Measurements from ENCODE around the gene C6orf163.

C6orf163 gene

DNA sequence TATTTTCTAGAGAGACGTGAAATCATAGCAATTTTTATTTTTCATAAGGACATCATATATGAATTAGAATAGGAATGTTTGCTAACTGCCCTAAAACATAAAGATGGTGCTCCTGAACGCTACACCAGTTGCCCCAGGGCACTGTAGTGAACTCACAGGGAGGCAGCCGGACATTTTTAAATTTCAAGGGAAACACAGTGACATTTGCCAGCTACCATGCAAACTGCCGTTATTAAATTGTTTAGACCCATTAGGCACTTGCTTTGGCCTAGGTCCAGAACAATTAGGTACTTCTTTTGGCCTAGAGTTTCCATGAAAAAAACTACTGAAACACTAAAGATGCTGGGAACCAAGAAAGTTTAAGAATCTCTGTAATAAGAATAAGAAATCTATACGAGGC lies 38.2 kb downstream of the C6orf163 start:
- 91 to 95% methylated on average over 4 of the region's 5 CpGs for WGBS, 2 experiments (ENCODE audit: insufficient coverage in 2 of 2)
- Histone ChIP-seq H3K36me3 (ENCODE audit: control insufficient read depth, insufficient read depth, low read length) (no peaks in the 10 kb centered on the region), H3K4me3 (ENCODE audit: extremely low read depth, insufficient read depth, low read length, poor library complexity, severe bottlenecking) (no peak overlapping the region), H3K9me3 (ENCODE audit: control insufficient read depth, low read length) (no peaks in the 10 kb centered on the region), H3K27ac (ENCODE audit: low read depth, low read length, severe bottlenecking) (no peak overlapping the region), H3K4me1 (ENCODE audit: control insufficient read depth, insufficient read depth, low read length, poor library complexity, severe bottlenecking) (no peaks in the 10 kb centered on the region)

DNA sequence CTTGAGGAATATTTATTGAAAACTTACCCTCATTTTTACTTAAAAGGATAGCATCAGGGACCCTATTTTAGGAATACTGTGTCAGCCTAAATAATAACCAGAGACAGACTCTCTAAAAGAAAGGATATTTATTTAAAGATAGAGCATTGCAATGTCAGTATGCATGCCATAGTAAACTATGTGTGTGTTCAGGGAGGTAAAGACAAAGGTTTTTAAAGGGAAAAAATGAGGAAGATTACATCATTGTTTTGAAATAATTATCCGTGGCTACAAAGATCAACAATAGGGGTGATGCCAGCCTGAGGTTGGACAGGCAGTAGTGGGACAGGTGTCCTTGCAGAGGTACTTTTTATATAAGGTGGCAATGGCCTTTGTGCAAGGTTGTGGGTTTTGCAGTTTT lies 39.4 kb downstream of the C6orf163 start:
- WGBS, 2 experiments (ENCODE audit: insufficient coverage in 2 of 2), result 100% methylated on average over 1 of the region's 1 CpG
- no peaks in the 10 kb centered on the region for H3K4me1 ChIP-seq (ENCODE audit: control insufficient read depth, insufficient read depth, low read length, poor library complexity, severe bottlenecking)
- no peak overlapping the region for H3K27ac ChIP-seq (ENCODE audit: low read depth, low read length, severe bottlenecking)
- no peaks in the 10 kb centered on the region for H3K36me3 ChIP-seq (ENCODE audit: control insufficient read depth, insufficient read depth, low read length)
- no peaks in the 10 kb centered on the region for H3K9me3 ChIP-seq (ENCODE audit: control insufficient read depth, low read length)
- no peak overlapping the region for H3K4me3 ChIP-seq (ENCODE audit: extremely low read depth, insufficient read depth, low read length, poor library complexity, severe bottlenecking)

DNA sequence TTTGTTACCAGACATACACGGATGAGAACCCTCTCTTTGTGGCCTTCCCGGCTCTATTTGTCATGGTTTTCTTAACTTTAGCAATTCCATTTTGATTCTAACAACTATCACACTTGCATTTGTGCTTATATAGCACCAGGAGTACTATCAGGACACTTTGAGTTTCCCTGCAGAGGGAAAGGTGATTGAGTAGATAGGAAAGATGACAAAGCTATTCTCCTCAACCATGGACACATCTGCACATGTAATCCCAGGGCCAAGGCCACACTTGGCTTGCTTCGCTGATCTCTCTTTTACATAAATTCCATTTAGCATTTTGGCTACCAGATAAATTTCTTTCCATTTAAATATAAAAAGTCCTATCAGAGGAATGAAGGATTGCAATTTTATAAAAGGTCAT lies 39.8 kb downstream of the C6orf163 start:
- H3K9me3 ChIP-seq (ENCODE audit: control insufficient read depth, low read length), result no peaks in the 10 kb centered on the region
- no peak overlapping the region for H3K27ac ChIP-seq (ENCODE audit: low read depth, low read length, severe bottlenecking)
- 75 to 100% methylated on average over 1 to 2 of the region's 3 CpGs for WGBS, 2 experiments (ENCODE audit: insufficient coverage in 2 of 2)
- no peaks in the 10 kb centered on the region for H3K36me3 ChIP-seq (ENCODE audit: control insufficient read depth, insufficient read depth, low read length)
- no peaks in the 10 kb centered on the region for H3K4me1 ChIP-seq (ENCODE audit: control insufficient read depth, insufficient read depth, low read length, poor library complexity, severe bottlenecking)
- H3K4me3 ChIP-seq (ENCODE audit: extremely low read depth, insufficient read depth, low read length, poor library complexity, severe bottlenecking), result no peak overlapping the region

DNA sequence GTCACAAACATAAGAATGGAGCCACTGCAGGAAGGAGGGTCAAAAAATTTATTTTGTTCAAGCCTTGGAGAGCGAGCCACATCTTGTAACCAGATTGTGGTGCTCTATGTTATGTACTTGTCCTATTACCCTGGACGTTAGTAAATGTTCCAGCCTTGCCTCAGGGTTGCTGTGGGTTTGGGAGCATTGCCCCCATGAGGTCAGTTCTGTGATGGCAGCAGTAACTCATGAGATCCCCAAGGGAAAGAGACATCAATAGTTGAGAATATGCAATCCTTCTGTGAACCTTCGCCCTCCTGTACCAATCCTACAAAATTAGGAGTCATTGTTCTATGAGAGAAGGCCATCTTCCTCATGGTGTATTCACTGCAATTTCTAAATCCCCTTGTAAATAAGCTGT lies 46.7 kb downstream of the C6orf163 start:
- no peaks in the 10 kb centered on the region for H3K9me3 ChIP-seq (ENCODE audit: control insufficient read depth, low read length)
- H3K4me1 ChIP-seq (ENCODE audit: control insufficient read depth, insufficient read depth, low read length, poor library complexity, severe bottlenecking), result no peaks in the 10 kb centered on the region
- no peak overlapping the region for H3K4me3 ChIP-seq (ENCODE audit: extremely low read depth, insufficient read depth, low read length, poor library complexity, severe bottlenecking)
- no peak overlapping the region for H3K27ac ChIP-seq (ENCODE audit: low read depth, low read length, severe bottlenecking)
- no peaks in the 10 kb centered on the region for H3K36me3 ChIP-seq (ENCODE audit: control insufficient read depth, insufficient read depth, low read length)
- 29 to 43% methylated on average over 2 of the region's 3 CpGs for WGBS, 2 experiments (ENCODE audit: insufficient coverage in 2 of 2)

DNA sequence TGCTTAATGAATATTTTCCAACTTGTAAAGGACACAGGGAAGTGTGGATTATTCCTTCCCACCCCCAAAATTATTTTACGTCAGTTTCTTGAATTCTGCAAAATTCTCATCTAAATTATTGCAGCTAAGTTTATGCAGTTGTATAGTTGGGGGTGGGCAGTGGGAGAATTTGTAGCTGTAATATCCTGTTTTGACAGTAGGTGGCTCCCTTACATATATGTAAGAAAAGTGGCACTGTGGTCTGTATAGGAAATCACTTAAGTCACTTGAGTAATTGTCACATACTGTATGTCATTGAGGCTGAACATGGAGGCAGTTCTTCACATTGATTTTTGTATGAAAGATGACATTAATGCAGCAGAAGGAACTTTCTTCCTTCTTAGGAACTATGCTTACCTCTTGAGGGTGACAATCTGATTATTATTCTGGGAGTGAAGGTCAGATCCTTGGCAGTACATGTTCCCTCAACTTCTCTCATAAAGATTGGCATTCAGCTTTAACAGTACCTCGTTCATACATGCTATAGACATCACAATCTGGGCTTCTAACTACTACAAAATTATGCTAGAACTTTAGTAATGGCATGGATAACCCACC lies 48.5 kb downstream of the C6orf163 start:
- WGBS, 2 experiments (ENCODE audit: insufficient coverage in 2 of 2), result 13 to 14% methylated on average over 1 of the region's 2 CpGs
- no peaks in the 10 kb centered on the region for H3K36me3 ChIP-seq (ENCODE audit: control insufficient read depth, insufficient read depth, low read length)
- no peaks in the 10 kb centered on the region for H3K4me1 ChIP-seq (ENCODE audit: control insufficient read depth, insufficient read depth, low read length, poor library complexity, severe bottlenecking)
- H3K4me3 ChIP-seq (ENCODE audit: extremely low read depth, insufficient read depth, low read length, poor library complexity, severe bottlenecking), result no peak overlapping the region
- H3K27ac ChIP-seq (ENCODE audit: low read depth, low read length, severe bottlenecking), result no peak overlapping the region
- no peaks in the 10 kb centered on the region for H3K9me3 ChIP-seq (ENCODE audit: control insufficient read depth, low read length)

DNA sequence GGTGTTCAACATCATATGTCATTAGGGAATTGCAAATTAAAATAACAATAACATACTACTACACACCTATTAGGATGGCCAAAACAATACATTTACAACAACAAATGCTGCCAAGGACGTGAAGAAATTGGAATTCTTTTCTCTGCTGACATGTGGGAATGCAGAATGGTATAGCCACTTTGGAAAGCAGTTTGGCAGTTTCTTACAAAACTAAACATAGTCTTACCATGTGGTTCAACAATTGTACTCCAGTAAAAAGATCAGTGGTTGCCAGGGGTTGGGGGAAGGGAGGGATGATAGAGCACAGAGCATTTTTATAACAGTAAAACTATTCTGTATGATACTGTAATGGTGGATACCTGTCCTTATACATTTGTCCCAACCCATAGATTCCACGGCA lies 50.8 kb downstream of the C6orf163 start:
- WGBS, 2 experiments (ENCODE audit: insufficient coverage in 2 of 2), result no CpG with 5 or more reads among the region's 2 CpGs
- Histone ChIP-seq H3K27ac (ENCODE audit: low read depth, low read length, severe bottlenecking) (no peak overlapping the region), H3K36me3 (ENCODE audit: control insufficient read depth, insufficient read depth, low read length) (no peaks in the 10 kb centered on the region), H3K9me3 (ENCODE audit: control insufficient read depth, low read length) (no peaks in the 10 kb centered on the region), H3K4me3 (ENCODE audit: extremely low read depth, insufficient read depth, low read length, poor library complexity, severe bottlenecking) (no peak overlapping the region), H3K4me1 (ENCODE audit: control insufficient read depth, insufficient read depth, low read length, poor library complexity, severe bottlenecking) (no peaks in the 10 kb centered on the region)

DNA sequence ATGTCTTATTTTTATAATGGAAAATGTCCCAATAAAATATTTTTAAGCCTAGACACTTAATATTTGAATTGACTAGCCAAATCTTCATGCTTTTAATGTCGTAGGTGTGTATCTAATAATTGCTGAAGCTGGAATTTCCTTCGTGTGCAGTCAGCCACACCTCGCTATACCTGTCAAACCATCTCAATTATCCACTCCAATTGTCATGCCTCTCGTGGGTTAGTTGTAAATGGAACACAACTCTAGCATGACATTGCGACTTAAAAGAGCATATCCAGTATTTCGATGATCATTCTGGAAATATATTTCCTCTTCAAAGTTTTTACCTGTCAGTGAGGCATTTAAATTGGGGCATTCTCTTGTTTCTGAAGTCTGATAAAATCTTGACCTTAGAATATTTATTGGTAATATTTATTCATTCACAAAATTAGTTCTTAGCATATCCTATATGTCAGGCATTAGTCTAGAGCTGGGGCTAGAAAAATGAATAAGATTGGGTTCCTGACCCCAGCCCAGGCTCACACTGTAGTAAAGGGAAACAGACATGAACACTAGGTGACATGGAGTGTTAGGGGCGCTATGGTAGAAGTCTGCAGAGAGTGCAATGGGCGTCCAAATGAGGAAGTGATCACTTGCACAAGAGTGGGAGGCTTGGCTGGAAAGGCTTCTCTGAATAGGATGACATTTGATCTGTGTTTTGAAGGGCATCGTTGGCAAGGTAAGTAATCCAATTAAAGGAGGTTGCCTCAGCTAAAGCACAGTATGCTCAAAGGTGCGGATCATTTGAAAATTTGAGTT lies 52.2 kb downstream of the C6orf163 start:
- Histone ChIP-seq H3K27ac (ENCODE audit: low read depth, low read length, severe bottlenecking) (no peak overlapping the region), H3K4me3 (ENCODE audit: extremely low read depth, insufficient read depth, low read length, poor library complexity, severe bottlenecking) (no peak overlapping the region), H3K4me1 (ENCODE audit: control insufficient read depth, insufficient read depth, low read length, poor library complexity, severe bottlenecking) (no peaks in the 10 kb centered on the region), H3K9me3 (ENCODE audit: control insufficient read depth, low read length) (no peaks in the 10 kb centered on the region), H3K36me3 (ENCODE audit: control insufficient read depth, insufficient read depth, low read length) (no peaks in the 10 kb centered on the region)
- WGBS, 2 experiments (ENCODE audit: insufficient coverage in 2 of 2), result 85 to 95% methylated on average over 4 to 6 of the region's 10 CpGs

DNA sequence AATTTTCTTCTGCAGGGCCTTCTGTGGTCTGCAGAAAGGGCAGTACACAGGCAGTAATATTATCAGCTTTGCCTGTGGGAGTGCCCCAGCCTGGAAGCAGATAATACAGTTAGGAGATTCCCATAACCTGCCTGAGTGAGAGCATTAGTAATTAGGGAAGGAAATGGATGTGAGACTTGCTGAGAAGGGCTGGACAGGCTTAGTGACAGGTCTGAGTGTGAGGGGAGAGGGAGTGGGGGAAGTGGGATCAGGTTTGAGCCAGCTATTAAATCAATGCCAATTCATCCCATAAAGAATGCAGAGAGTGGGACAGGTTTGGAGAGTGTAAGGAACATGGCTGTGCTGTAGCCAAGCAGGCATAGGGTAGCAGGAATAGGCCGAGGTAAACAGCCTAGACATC lies 53.0 kb downstream of the C6orf163 start:
- 78% methylated on average over 1 of the region's 1 CpG; no CpG with 5 or more reads in 1 of the 2 experiments for WGBS, 2 experiments (ENCODE audit: insufficient coverage in 2 of 2)
- Histone ChIP-seq H3K4me3 (ENCODE audit: extremely low read depth, insufficient read depth, low read length, poor library complexity, severe bottlenecking) (no peak overlapping the region), H3K36me3 (ENCODE audit: control insufficient read depth, insufficient read depth, low read length) (no peaks in the 10 kb centered on the region), H3K4me1 (ENCODE audit: control insufficient read depth, insufficient read depth, low read length, poor library complexity, severe bottlenecking) (no peaks in the 10 kb centered on the region), H3K27ac (ENCODE audit: low read depth, low read length, severe bottlenecking) (no peak overlapping the region), H3K9me3 (ENCODE audit: control insufficient read depth, low read length) (no peaks in the 10 kb centered on the region)

DNA sequence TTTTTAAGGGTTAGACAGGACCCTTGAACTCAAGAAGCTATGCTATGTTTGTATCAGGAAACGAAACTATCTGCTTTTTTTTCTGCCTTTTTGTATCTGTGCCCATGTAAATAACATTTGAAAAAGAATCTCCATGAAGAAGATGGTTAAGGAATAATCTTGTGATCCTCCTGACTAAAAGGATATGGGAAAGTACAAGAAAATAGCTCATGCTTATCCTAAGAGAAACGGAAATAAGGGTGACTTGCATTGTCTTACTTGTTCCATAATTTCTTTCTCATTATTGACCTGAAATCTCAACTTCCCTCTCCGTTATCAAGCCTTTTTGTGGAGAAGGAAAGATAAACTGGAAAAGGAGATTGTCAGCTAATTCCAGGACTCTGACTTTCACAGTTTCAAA lies 57.2 kb downstream of the C6orf163 start:
- no peaks in the 10 kb centered on the region for H3K4me1 ChIP-seq (ENCODE audit: control insufficient read depth, insufficient read depth, low read length, poor library complexity, severe bottlenecking)
- no CpG with 5 or more reads among the region's 3 CpGs for WGBS, 2 experiments (ENCODE audit: insufficient coverage in 2 of 2)

DNA sequence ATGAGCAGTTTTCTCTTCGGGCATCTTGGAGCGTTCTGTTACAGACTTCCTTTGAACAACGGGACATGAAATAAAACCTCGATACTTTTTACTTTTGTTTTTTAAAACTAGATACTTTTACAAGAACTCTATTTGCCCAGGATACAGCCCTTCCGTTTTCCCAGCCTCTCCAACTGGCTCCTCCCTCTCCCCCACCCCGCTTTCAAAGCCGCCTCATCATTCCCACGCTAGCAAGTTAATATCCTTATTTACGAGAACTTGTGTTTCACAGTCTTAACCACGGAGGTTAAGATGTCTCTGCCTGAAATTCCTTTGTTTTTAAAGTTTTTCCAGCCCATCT lies 62.9 kb downstream of the C6orf163 start:
- no peaks in the 10 kb centered on the region for H3K9me3 ChIP-seq (ENCODE audit: control insufficient read depth, low read length)
- peak overlapping the region; percentile 94 for H3K4me3 ChIP-seq (ENCODE audit: extremely low read depth, insufficient read depth, low read length, poor library complexity, severe bottlenecking)
- H3K36me3 ChIP-seq (ENCODE audit: control insufficient read depth, insufficient read depth, low read length), result no peaks in the 10 kb centered on the region
- 1 to 4% methylated on average over 7 to 10 of the region's 10 CpGs for WGBS, 2 experiments (ENCODE audit: insufficient coverage in 2 of 2)
- peak overlapping the region; percentile 89 for H3K27ac ChIP-seq (ENCODE audit: low read depth, low read length, severe bottlenecking)
- no peaks in the 10 kb centered on the region for H3K4me1 ChIP-seq (ENCODE audit: control insufficient read depth, insufficient read depth, low read length, poor library complexity, severe bottlenecking)

More for the DNA sequence above, 57.2 kb downstream of the C6orf163 start:
- Histone ChIP-seq H3K27ac (ENCODE audit: low read depth, low read length, severe bottlenecking) (no peak overlapping the region), H3K4me3 (ENCODE audit: extremely low read depth, insufficient read depth, low read length, poor library complexity, severe bottlenecking) (no peak overlapping the region), H3K9me3 (ENCODE audit: control insufficient read depth, low read length) (no peaks in the 10 kb centered on the region), H3K36me3 (ENCODE audit: control insufficient read depth, insufficient read depth, low read length) (no peaks in the 10 kb centered on the region)

Measured in mesodermal cell (in vitro differentiated cells).